Neural cell (in vitro differentiated cells): ENCODE data around the gene SERGEF. TPM values are rescaled to one million over a fixed set of nuclear protein-coding genes. Genes with fewer than 3 reads are reported as not detected.

ENCODE experiments used
- H2AFZ ChIP-seq: fragments of 200-600, 300-800 bp; sonication (generic), shearing (Covaris generic); 2 replicates; pipeline ENCODE4 v1.6.0; 2014; ENCODE audit warnings: low read depth, mild to moderate bottlenecking, antibody characterized with exemption, low read length, moderate library complexity
- H3F3A ChIP-seq: fragments of 200-600 bp; shearing (Covaris generic); 2 replicates; pipeline ENCODE4 v1.6.1; 2016; ENCODE audit warnings: mild to moderate bottlenecking, moderate library complexity, mixed read lengths, antibody characterized with exemption, low read length; ENCODE audit not compliant: insufficient read depth, poor library complexity, severe bottlenecking
- H3K27ac ChIP-seq: fragments of 200-600, 300-800 bp; sonication (generic), shearing (Covaris generic); 2 replicates; pipeline ENCODE4 v1.5.1; 2014; ENCODE audit warnings: mild to moderate bottlenecking, low read length, moderate library complexity
- H3K27me3 ChIP-seq: fragments of 300-800, 200-600 bp; sonication (generic), shearing (Covaris generic); 2 replicates; pipeline ENCODE4 v1.6.0; 2014; ENCODE audit warnings: mild to moderate bottlenecking, low read depth, low read length, moderate library complexity; ENCODE audit not compliant: insufficient read depth
- H3K36me3 ChIP-seq: fragments of 300-800, 200-600 bp; sonication (generic), shearing (Covaris generic); 2 replicates; pipeline ENCODE4 v1.5.1; 2014; ENCODE audit warnings: mild to moderate bottlenecking, antibody characterized with exemption, low read length, moderate library complexity; ENCODE audit not compliant: insufficient read depth
- H3K4me2 ChIP-seq: fragments of 300-800, 200-600 bp; sonication (generic), shearing (Covaris generic); 2 replicates; pipeline ENCODE4 v1.6.0; 2014; ENCODE audit warnings: mild to moderate bottlenecking, low read length
- H3K4me3 ChIP-seq: fragments of 300-800, 200-600 bp; sonication (generic), shearing (Covaris generic); 2 replicates; pipeline ENCODE4 v1.5.1; 2014; ENCODE audit warnings: mild to moderate bottlenecking, low read length, moderate library complexity
- H3K79me2 ChIP-seq: fragments of 200-600 bp; shearing (Covaris generic); replicated peaks from 2 replicates; pipeline ENCODE4 v1.6.0; 2014; ENCODE audit warnings: mild to moderate bottlenecking, low read length, moderate library complexity; ENCODE audit not compliant: insufficient read depth
- H3K9ac ChIP-seq: fragments of 300-800, 200-600 bp; sonication (generic), shearing (Covaris generic); 2 replicates; pipeline ENCODE4 v1.6.1; 2016; ENCODE audit warnings: mild to moderate bottlenecking, low read length, mixed read lengths
- H3K9me2 ChIP-seq: fragments of 200-600 bp; shearing (Covaris generic); 2 replicates; pipeline ENCODE4 v1.6.1; 2016; ENCODE audit warnings: mild to moderate bottlenecking, low read length, mixed read lengths; ENCODE audit not compliant: insufficient read depth
- H3K9me3 ChIP-seq: fragments of 200-600, 300-800 bp; sonication (generic), shearing (Covaris generic); 2 replicates; pipeline ENCODE4 v1.6.1; 2016; ENCODE audit warnings: mild to moderate bottlenecking, mixed run types, low read length, moderate library complexity, mixed read lengths
- H4K20me1 ChIP-seq: fragments of 200-600 bp; shearing (Covaris generic); 2 replicates; pipeline ENCODE4 v1.6.1; 2016; ENCODE audit warnings: mild to moderate bottlenecking, mixed run types; ENCODE audit not compliant: insufficient read depth
- CTCF ChIP-seq: fragments of 450-650 bp; IDR thresholded peaks from 2 replicates; pipeline ENCODE4 v1.5.1; 2014; ENCODE audit warnings: antibody characterized with exemption, mild to moderate bottlenecking, moderate library complexity; ENCODE audit not compliant: poor library complexity, severe bottlenecking
- EP300 ChIP-seq: fragments of 450-650 bp; conservative IDR thresholded peaks from 2 replicates; pipeline ENCODE4 v1.6.1; 2014; ENCODE audit warnings: antibody characterized with exemption, mild to moderate bottlenecking, moderate library complexity; ENCODE audit not compliant: poor library complexity, severe bottlenecking
- EZH2 ChIP-seq: fragments of 200-600, 300-800 bp; shearing (Covaris generic), sonication (generic); IDR thresholded peaks from 2 replicates; pipeline ENCODE4 v1.6.1; 2014; ENCODE audit warnings: antibody characterized with exemption, low read length, borderline replicate concordance, mild to moderate bottlenecking; ENCODE audit not compliant: insufficient read depth, poor library complexity, severe bottlenecking
- MXI1 ChIP-seq: fragments of 450-650 bp; conservative IDR thresholded peaks from 2 replicates; pipeline ENCODE4 v1.6.1; 2014; ENCODE audit warnings: antibody characterized with exemption, mild to moderate bottlenecking; ENCODE audit not compliant: poor library complexity, severe bottlenecking
- POLR2AphosphoS5 ChIP-seq: IDR thresholded peaks from 2 replicates; pipeline ENCODE4 v1.6.1; 2012
- RAD21 ChIP-seq: fragments of 450-650 bp; conservative IDR thresholded peaks from 2 replicates; pipeline ENCODE4 v1.6.1; 2014; ENCODE audit warnings: antibody characterized with exemption, mild to moderate bottlenecking, moderate library complexity
- REST ChIP-seq: IDR thresholded peaks from 2 replicates; pipeline ENCODE4 v1.6.1; 2012; ENCODE audit warnings: borderline replicate concordance
- SMC3 ChIP-seq: fragments of 450-650 bp; conservative IDR thresholded peaks from 2 replicates; pipeline ENCODE4 v1.6.1; 2014; ENCODE audit warnings: antibody characterized with exemption, mild to moderate bottlenecking, moderate library complexity; ENCODE audit not compliant: poor library complexity
- TAF1 ChIP-seq: IDR thresholded peaks from 2 replicates; pipeline ENCODE4 v1.6.1; 2012; ENCODE audit warnings: low read depth
- polyA plus RNA-seq: library from polyadenylated mRNA; depleted of rRNA; stranded (reverse); fragments of >200 nt; gene quantifications from 2 replicates; pipeline ENCODE4 v1.2.3, GENCODE V29; 2014

The SERGEF gene
- polyA plus RNA-seq, 1 donor from 2014 or later = 49.6 TPM

- H4K20me1 ChIP-seq = no peaks in the 10 kb centered on the region
- H3K27ac ChIP-seq = no peak overlapping the region
- H3F3A ChIP-seq = no peaks in the 10 kb centered on the region
- no peak overlapping the region for H3K4me2 ChIP-seq
- TF ChIP-seq RAD21 = no peak
- no peak for TF ChIP-seq TAF1
- TF ChIP-seq EZH2 = no peak
- TF ChIP-seq POLR2AphosphoS5 = no peak
- TF ChIP-seq SMC3 = no peak
- no peak for TF ChIP-seq CTCF
- no peak for TF ChIP-seq MXI1
- no peak for TF ChIP-seq EP300
- no peak for TF ChIP-seq REST
- H3K79me2 ChIP-seq = no peaks in the 10 kb centered on the region
- H3K27me3 ChIP-seq = no peaks in the 10 kb centered on the region
- H3K9ac ChIP-seq = no peak overlapping the region
- H3K9me2 ChIP-seq = no peaks in the 10 kb centered on the region
- no peak overlapping the region for H3K4me3 ChIP-seq
- H3K9me3 ChIP-seq = no peaks in the 10 kb centered on the region
- H3K36me3 ChIP-seq = no peaks in the 10 kb centered on the region
- no peak overlapping the region for H2AFZ ChIP-seq
Measured at GRCh38 chr11:17839450-17839849, 173.4 kb downstream of the SERGEF start.

- Histone ChIP-seq H3F3A (no peaks in the 10 kb centered on the region), H2AFZ (no peak overlapping the region), H3K4me2 (no peak overlapping the region), H3K9me3 (no peaks in the 10 kb centered on the region), H4K20me1 (no peaks in the 10 kb centered on the region), H3K9ac (no peak overlapping the region), H3K27me3 (no peaks in the 10 kb centered on the region), H3K36me3 (no peaks in the 10 kb centered on the region), H3K4me3 (no peak overlapping the region), H3K9me2 (no peaks in the 10 kb centered on the region), H3K27ac (no peak overlapping the region), H3K79me2 (no peaks in the 10 kb centered on the region)
- no peak for TF ChIP-seq SMC3
- TF ChIP-seq TAF1 = no peak
- TF ChIP-seq REST = no peak
- no peak for TF ChIP-seq POLR2AphosphoS5
- TF ChIP-seq RAD21 = no peak
- TF ChIP-seq EP300 = no peak
- TF ChIP-seq MXI1 = no peak
Measured at GRCh38 chr11:17838102-17838501, 174.7 kb downstream of the SERGEF start.
